DND-41 (cell line): Measurements from ENCODE around the gene TREX2.

Experiments
- ATAC-seq: fragments of 200-7000 bp; cut with Tn5 transposase; 3 replicates; pipeline ENCODE4 v1.9.1; 2021; ENCODE audit warnings: low read depth; ENCODE audit not compliant: insufficient read depth
- DNase-seq: peaks from one replicate; pipeline ENCODE4 v3.0.0-alpha.2; 2020
- H2AFZ ChIP-seq: 2 replicates; pipeline ENCODE4 v1.6.0; 2012; ENCODE audit warnings: low read depth, low read length
- H3K27ac ChIP-seq: 2 replicates; pipeline ENCODE4 v1.5.1; 2012; ENCODE audit warnings: low read length, inconsistent platforms
- H3K27me3 ChIP-seq: fragments of 200-600 bp; sonication (generic); 2 replicates; pipeline ENCODE4 v1.6.0; 2012; ENCODE audit warnings: low read length, mild to moderate bottlenecking, inconsistent platforms; ENCODE audit not compliant: insufficient read depth, poor library complexity
- H3K36me3 ChIP-seq: 2 replicates; pipeline ENCODE4 v1.5.1; 2012; ENCODE audit warnings: low read length, inconsistent platforms; ENCODE audit not compliant: insufficient read depth
- H3K4me1 ChIP-seq: 2 replicates; pipeline ENCODE4 v1.5.1; 2012; ENCODE audit warnings: mild to moderate bottlenecking, low read length; ENCODE audit not compliant: insufficient read depth
- H3K4me2 ChIP-seq: 2 replicates; pipeline ENCODE4 v1.6.0; 2012; ENCODE audit warnings: mild to moderate bottlenecking, moderate library complexity, low read length, inconsistent platforms; ENCODE audit not compliant: insufficient read depth
- H3K4me3 ChIP-seq, 2 experiments: fragments of 200-600 bp in 1 of 2; shearing (Covaris generic) in 1 of 2; 2 replicates each; pipeline ENCODE4 v1.5.1; 2012 to 2016; ENCODE audit warnings: inconsistent platforms in 2 of 2, low read length in 2 of 2, mild to moderate bottlenecking in 2 of 2, low read depth in 1 of 2, moderate library complexity in 1 of 2
- H3K79me2 ChIP-seq: 2 replicates; pipeline ENCODE4 v1.6.0; 2012; ENCODE audit warnings: low read length, inconsistent platforms; ENCODE audit not compliant: insufficient read depth
- H3K9ac ChIP-seq: 2 replicates; pipeline ENCODE4 v1.6.0; 2012; ENCODE audit warnings: low read depth, mild to moderate bottlenecking, inconsistent platforms, low read length, moderate library complexity
- H3K9me3 ChIP-seq: 2 replicates; pipeline ENCODE4 v1.5.1; 2012; ENCODE audit warnings: low read length, moderate library complexity, mild to moderate bottlenecking, inconsistent platforms; ENCODE audit not compliant: insufficient read depth, severe bottlenecking
- H4K20me1 ChIP-seq: 2 replicates; pipeline ENCODE4 v1.6.0; 2012; ENCODE audit warnings: low read length; ENCODE audit not compliant: insufficient read depth
- EZH2 ChIP-seq: IDR thresholded peaks from 3 replicates; pipeline ENCODE4 v1.6.1; 2012; ENCODE audit warnings: borderline replicate concordance, low read depth, mild to moderate bottlenecking, moderate library complexity, low read length, inconsistent platforms; ENCODE audit not compliant: severe bottlenecking
- TF ChIP-seq, protein P1 (sequence below): IDR thresholded peaks from 2 replicates; pipeline ENCODE4 v1.5.1; 2012; ENCODE audit warnings: borderline replicate concordance, low read length, moderate library complexity, mild to moderate bottlenecking; ENCODE audit not compliant: poor library complexity, severe bottlenecking; ENCODE audit errors: extremely low read depth

The TREX2 gene

GRCh38 chrX:153414856-153415510 lies 30.9 kb downstream of the TREX2 start:
- TF ChIP-seq, protein P1, sequence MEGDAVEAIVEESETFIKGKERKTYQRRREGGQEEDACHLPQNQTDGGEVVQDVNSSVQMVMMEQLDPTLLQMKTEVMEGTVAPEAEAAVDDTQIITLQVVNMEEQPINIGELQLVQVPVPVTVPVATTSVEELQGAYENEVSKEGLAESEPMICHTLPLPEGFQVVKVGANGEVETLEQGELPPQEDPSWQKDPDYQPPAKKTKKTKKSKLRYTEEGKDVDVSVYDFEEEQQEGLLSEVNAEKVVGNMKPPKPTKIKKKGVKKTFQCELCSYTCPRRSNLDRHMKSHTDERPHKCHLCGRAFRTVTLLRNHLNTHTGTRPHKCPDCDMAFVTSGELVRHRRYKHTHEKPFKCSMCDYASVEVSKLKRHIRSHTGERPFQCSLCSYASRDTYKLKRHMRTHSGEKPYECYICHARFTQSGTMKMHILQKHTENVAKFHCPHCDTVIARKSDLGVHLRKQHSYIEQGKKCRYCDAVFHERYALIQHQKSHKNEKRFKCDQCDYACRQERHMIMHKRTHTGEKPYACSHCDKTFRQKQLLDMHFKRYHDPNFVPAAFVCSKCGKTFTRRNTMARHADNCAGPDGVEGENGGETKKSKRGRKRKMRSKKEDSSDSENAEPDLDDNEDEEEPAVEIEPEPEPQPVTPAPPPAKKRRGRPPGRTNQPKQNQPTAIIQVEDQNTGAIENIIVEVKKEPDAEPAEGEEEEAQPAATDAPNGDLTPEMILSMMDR, result no peak
- no peak for TF ChIP-seq EZH2
- Histone ChIP-seq H3K36me3 (no peaks in the 10 kb centered on the region), H2AFZ (no peak overlapping the region), H4K20me1 (no peaks in the 10 kb centered on the region), H3K79me2 (no peaks in the 10 kb centered on the region), H3K9ac (no peak overlapping the region), H3K9me3 (no peaks in the 10 kb centered on the region), H3K4me1 (no peaks in the 10 kb centered on the region), H3K27me3 (peaks cover 3% of the 10 kb centered on the region), H3K27ac (no peak overlapping the region), H3K4me2 (no peak overlapping the region), H3K4me3 (no peak overlapping the region)
- ATAC-seq (no peak), DNase-seq (no peak)

GRCh38 chrX:153413731-153414130 lies 32.1 kb downstream of the TREX2 start:
- no peak overlapping the region for H3K4me3 ChIP-seq

DNA sequence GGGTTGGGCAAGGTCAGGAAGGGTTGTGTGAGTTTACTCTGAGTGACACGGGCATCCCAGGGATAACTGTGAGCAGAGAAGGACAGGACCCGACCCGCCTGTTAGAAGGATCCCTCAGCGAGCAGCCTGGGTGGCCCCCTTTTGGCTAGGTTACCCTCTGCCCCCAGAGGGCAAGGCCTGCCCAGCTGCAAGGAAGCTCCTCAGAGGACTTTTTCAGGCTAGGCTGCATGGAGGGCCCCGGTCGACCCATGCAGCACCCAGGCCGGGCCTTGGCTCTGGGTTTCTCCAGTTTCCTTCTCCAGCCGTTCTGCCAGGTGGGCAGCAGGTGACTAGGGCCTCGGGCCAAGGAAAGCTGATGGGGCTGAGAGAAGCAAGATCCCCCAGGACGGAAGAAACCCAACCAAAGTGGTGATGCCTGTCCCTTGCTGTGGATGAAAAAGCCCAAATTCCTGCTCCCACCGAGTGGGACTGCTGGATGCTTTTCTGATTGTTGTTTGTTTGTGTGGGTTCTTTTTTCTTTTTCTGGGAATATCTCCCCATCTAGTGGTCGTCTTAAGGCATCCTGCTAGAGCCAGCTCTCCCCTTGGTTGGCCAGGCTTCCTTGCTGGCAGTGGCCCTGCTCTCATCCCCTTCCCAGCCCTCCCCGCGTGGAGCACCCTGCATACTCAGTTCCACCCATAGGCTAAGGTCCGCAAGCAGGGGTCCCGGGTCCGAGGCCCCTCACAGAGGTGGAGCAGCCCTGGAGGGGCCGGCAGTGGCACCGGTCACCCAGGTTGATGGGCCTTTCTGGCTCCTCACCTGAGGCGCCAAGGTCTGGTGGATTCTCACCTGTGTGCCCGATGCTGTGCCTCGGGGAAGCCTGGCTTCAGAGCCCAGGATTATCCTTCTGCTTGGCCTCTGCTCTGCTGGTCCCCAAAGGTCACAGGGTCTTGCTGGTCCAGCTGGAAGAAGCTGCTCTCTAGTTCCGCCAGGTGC lies 32.8 kb downstream of the TREX2 start:
- DNase-seq (no peak), ATAC-seq (no peak)
- H3K9me3 ChIP-seq, result no peaks in the 10 kb centered on the region
- no peaks in the 10 kb centered on the region for H3K36me3 ChIP-seq
- H3K9ac ChIP-seq, result no peak overlapping the region
- TF ChIP-seq, protein P1, result no peak
- TF ChIP-seq EZH2, result no peak
- H3K4me2 ChIP-seq, result no peak overlapping the region
- no peak overlapping the region for H3K4me3 ChIP-seq
- no peak overlapping the region for H3K27ac ChIP-seq
- no peaks in the 10 kb centered on the region for H3K4me1 ChIP-seq
- no peaks in the 10 kb centered on the region for H3K79me2 ChIP-seq
- H3K27me3 ChIP-seq, result no peaks in the 10 kb centered on the region
- H4K20me1 ChIP-seq, result no peaks in the 10 kb centered on the region
- no peak overlapping the region for H2AFZ ChIP-seq

More at GRCh38 chrX:153413731-153414130, 32.1 kb downstream of the TREX2 start:
- Histone ChIP-seq H3K27me3 (peaks cover 3% of the 10 kb centered on the region), H3K4me2 (no peak overlapping the region), H3K79me2 (no peaks in the 10 kb centered on the region), H3K4me1 (no peaks in the 10 kb centered on the region), H3K9me3 (no peaks in the 10 kb centered on the region), H3K27ac (no peak overlapping the region), H4K20me1 (no peaks in the 10 kb centered on the region), H2AFZ (no peak overlapping the region), H3K36me3 (no peaks in the 10 kb centered on the region), H3K9ac (no peak overlapping the region)
- TF ChIP-seq, protein P1, result no peak
- no peak for TF ChIP-seq EZH2
- ATAC-seq, result no peak
- DNase-seq, result no peak
